ENCODE measurements around the gene HSPH1.

HSPH1 gene

DNA sequence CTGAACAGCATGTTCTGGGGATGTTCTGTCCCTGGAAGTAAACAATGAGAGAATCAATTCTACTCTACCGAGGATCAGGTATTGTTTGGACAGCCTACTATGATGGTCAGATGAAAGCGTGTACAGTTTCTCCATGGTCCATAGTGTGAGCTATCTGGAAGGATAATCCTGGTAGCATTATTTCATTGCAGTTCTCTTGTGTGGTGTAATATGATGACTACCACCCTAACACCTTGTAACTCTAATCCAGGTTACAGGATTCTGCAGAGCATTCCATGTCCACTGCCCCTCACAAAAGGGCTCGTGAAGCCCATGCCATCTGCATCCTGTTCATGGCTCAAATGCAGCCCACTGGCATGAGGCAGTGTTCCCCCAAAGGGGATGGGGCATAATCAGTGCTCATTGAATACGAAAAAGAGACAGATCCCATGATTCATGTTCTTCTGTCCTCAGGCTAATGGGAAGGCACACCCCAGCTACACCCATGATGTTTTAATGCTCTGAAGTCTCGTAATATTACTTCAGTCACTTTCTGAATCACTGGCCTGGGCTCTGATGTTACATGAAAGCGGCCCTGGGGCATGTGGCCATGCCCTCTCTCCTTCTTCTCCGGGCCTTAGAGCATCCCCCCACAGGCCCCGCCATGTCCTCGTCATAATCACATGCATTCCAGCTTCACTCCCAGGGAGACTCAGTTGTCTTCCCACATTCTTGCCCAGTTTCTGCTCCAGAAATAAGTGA lies 68.4 kb downstream of the HSPH1 start:
- DNase-seq, result no peak

- no peak for DNase-seq
Measured at GRCh38 chr13:31092646-31093045, 69.1 kb downstream of the HSPH1 start.

- DNase-seq, result peak; percentile 47
Measured at GRCh38 chr13:31090961-31091624, 70.6 kb downstream of the HSPH1 start.

GRCh38 chr13:31090096-31090495 lies 71.6 kb downstream of the HSPH1 start:
- DNase-seq, result no peak

GRCh38 chr13:31089649-31090048 lies 72.1 kb downstream of the HSPH1 start:
- DNase-seq, result no peak

- no peak for DNase-seq
Measured at GRCh38 chr13:31088826-31089420, 72.8 kb downstream of the HSPH1 start.
